H1 (cell line): Measurements from ENCODE around the gene ARHGAP42. TPM values are rescaled to one million over a fixed set of nuclear protein-coding genes. Genes with fewer than 3 reads are reported as not detected.

Experiments
- CTCF ChIA-PET: fragments of 300-600 bp; sonication (Branson Sonifier 250); formaldehyde crosslinking; loops from one replicate; lab custom pipeline; 2021; ENCODE audit not compliant: partially characterized antibody; lab: Charles Lee
- POLR2A ChIA-PET: fragments of 300-600 bp; sonication (Branson Sonifier 250); formaldehyde crosslinking; loops from one replicate; lab custom pipeline; 2021; ENCODE audit warnings: inconsistent platforms; ENCODE audit not compliant: partially characterized antibody; lab: Charles Lee
- DNase-seq, 2 experiments: peaks; one replicate each; pipeline versions ENCODE4 v3.0.0 to v3.0.0-alpha.2; 2010 to 2022; ENCODE audit warnings: low spot score in 2 of 2, low read depth in 1 of 2, mixed read lengths in 1 of 2
- FAIRE-seq: peaks from 2 replicates; lab custom pipeline; 2011; peaks lifted over from hg19 to GRCh38; lab: Jason Lieb, UNC
- H2AFZ ChIP-seq: 2 replicates; pipeline ENCODE4 v1.8.1; 2012; ENCODE audit warnings: low read length, inconsistent platforms
- H2AK5ac ChIP-seq: 2 replicates; pipeline ENCODE4 v1.6.1; 2013; ENCODE audit warnings: low read depth, low read length
- H2BK120ac ChIP-seq: replicated peaks from 2 replicates; pipeline ENCODE3; 2013; ENCODE audit warnings: low read depth, low read length, inconsistent platforms
- H2BK12ac ChIP-seq: 2 replicates; pipeline ENCODE4 v1.6.1; 2013; ENCODE audit warnings: low read depth, low read length
- H2BK15ac ChIP-seq: 2 replicates; pipeline ENCODE4 v1.6.1; 2013; ENCODE audit warnings: low read length
- H2BK20ac ChIP-seq: 2 replicates; pipeline ENCODE4 v1.6.1; 2013; ENCODE audit warnings: low read length
- H2BK5ac ChIP-seq: 2 replicates; pipeline ENCODE4 v1.6.1; 2013; ENCODE audit warnings: low read depth, low read length
- H3K14ac ChIP-seq: 2 replicates; pipeline ENCODE4 v1.6.1; 2013; ENCODE audit warnings: inconsistent platforms; ENCODE audit not compliant: insufficient read length
- H3K18ac ChIP-seq: 2 replicates; pipeline ENCODE4 v1.6.1; 2013; ENCODE audit warnings: low read length; ENCODE audit errors: extremely low read depth
- H3K23ac ChIP-seq: 2 replicates; pipeline ENCODE4 v1.6.1; 2013; ENCODE audit warnings: inconsistent platforms; ENCODE audit not compliant: insufficient read length
- H3K23me2 ChIP-seq: 2 replicates; pipeline ENCODE4 v1.6.1; 2013; ENCODE audit warnings: low read depth, low read length
- H3K27ac ChIP-seq: 2 replicates; pipeline ENCODE4 v1.6.1; 2011; ENCODE audit warnings: low read depth, low read length, inconsistent platforms
- H3K27me3 ChIP-seq, 4 experiments: replicated peaks in 1 of 4; 1 replicate in 1 of 4; 2 replicates in 3 of 4; pipeline versions ENCODE4 v1.6.1 to v1.8.1; 2011 to 2013; ENCODE audit warnings: low read length in 3 of 4, mild to moderate bottlenecking in 3 of 4, inconsistent platforms in 2 of 4, mixed read lengths in 2 of 4, moderate library complexity in 1 of 4; ENCODE audit not compliant: control insufficient read depth in 3 of 4, insufficient read depth in 3 of 4; ENCODE audit errors: extremely low read depth in 1 of 4
- H3K36me3 ChIP-seq, 4 experiments: 2 replicates each; pipeline versions ENCODE4 v1.6.1 to v1.8.1; 2011 to 2013; ENCODE audit warnings: mild to moderate bottlenecking in 4 of 4, low read length in 3 of 4, moderate library complexity in 2 of 4, control low read depth in 1 of 4, inconsistent platforms in 1 of 4; ENCODE audit not compliant: insufficient read depth in 4 of 4, control insufficient read depth in 2 of 4
- H3K4ac ChIP-seq: replicated peaks from 2 replicates; pipeline ENCODE3; 2013; ENCODE audit warnings: low read length, low read depth, mixed read lengths, inconsistent platforms; ENCODE audit not compliant: insufficient read length
- H3K4me1 ChIP-seq, 4 experiments: replicated peaks in 1 of 4; 1 replicate in 1 of 4; 2 replicates in 3 of 4; pipeline versions ENCODE4 v1.6.1 to v1.8.1; 2011 to 2013; ENCODE audit warnings: low read length in 3 of 4, inconsistent platforms in 2 of 4, mixed read lengths in 1 of 4; ENCODE audit not compliant: insufficient read depth in 4 of 4, control insufficient read depth in 3 of 4
- H3K4me2 ChIP-seq, 2 experiments: 2 replicates each; pipeline versions ENCODE4 v1.6.1 to v1.8.1; 2011 to 2013; ENCODE audit warnings: low read depth in 2 of 2, low read length in 2 of 2, control low read depth in 1 of 2, inconsistent platforms in 1 of 2, mild to moderate bottlenecking in 1 of 2; ENCODE audit not compliant: insufficient read depth in 1 of 2
- H3K4me3 ChIP-seq, 4 experiments: fragments of 200-600, 300-600 bp in 1 of 4; sonication (generic), shearing (Covaris generic), sonication (Bioruptor Twin) in 1 of 4; 2 replicates each; pipeline versions ENCODE4 v1.5.1 to v1.8.1; 2011 to 2016; ENCODE audit warnings: low read length in 4 of 4, low read depth in 3 of 4, control low read depth in 2 of 4, inconsistent platforms in 2 of 4, mild to moderate bottlenecking in 2 of 4, mixed read lengths in 1 of 4, moderate library complexity in 1 of 4; ENCODE audit not compliant: insufficient read depth in 2 of 4; ENCODE audit errors: extremely low read depth in 1 of 4
- H3K56ac ChIP-seq: replicated peaks from 2 replicates; pipeline ENCODE3; 2013; ENCODE audit warnings: low read depth, mild to moderate bottlenecking, mixed read lengths, low read length, inconsistent platforms; ENCODE audit not compliant: insufficient read length
- H3K79me1 ChIP-seq: 2 replicates; pipeline ENCODE4 v1.6.1; 2013; ENCODE audit warnings: low read depth, low read length, control low read depth
- H3K79me2 ChIP-seq, 2 experiments: 2 replicates each; pipeline versions ENCODE4 v1.6.1 to v1.8.1; 2012 to 2013; ENCODE audit warnings: low read length in 2 of 2, mild to moderate bottlenecking in 2 of 2, inconsistent platforms in 1 of 2; ENCODE audit not compliant: insufficient read depth in 2 of 2, control insufficient read depth in 1 of 2
- H3K9ac ChIP-seq, 4 experiments: replicated peaks in 1 of 4; 1 replicate in 1 of 4; 2 replicates in 3 of 4; pipeline versions ENCODE4 v1.6.1 to v1.8.1; 2011 to 2013; ENCODE audit warnings: low read depth in 3 of 4, low read length in 3 of 4, control low read depth in 2 of 4, mild to moderate bottlenecking in 2 of 4, moderate library complexity in 2 of 4, inconsistent platforms in 1 of 4; ENCODE audit errors: extremely low read depth in 1 of 4
- H3K9me3 ChIP-seq, 2 experiments: 2 replicates each; pipeline versions ENCODE4 v1.6.1 to v1.8.1; 2012 to 2013; ENCODE audit warnings: mild to moderate bottlenecking in 2 of 2, moderate library complexity in 2 of 2, control low read depth in 1 of 2, inconsistent platforms in 1 of 2, low read depth in 1 of 2, low read length in 1 of 2, mixed read lengths in 1 of 2; ENCODE audit not compliant: insufficient read depth in 2 of 2
- H4K20me1 ChIP-seq, 2 experiments: replicated peaks in 1 of 2; 2 replicates each; pipeline versions ENCODE3 to v1.8.1; 2011 to 2013; ENCODE audit warnings: inconsistent platforms in 2 of 2, low read length in 2 of 2, mild to moderate bottlenecking in 1 of 2; ENCODE audit not compliant: insufficient read depth in 2 of 2, control insufficient read depth in 1 of 2
- H4K5ac ChIP-seq: 2 replicates; pipeline ENCODE4 v1.6.1; 2013; ENCODE audit warnings: low read length, low read depth, mixed read lengths, inconsistent platforms; ENCODE audit not compliant: insufficient read length
- H4K8ac ChIP-seq: 2 replicates; pipeline ENCODE4 v1.8.0; 2013; ENCODE audit warnings: mild to moderate bottlenecking, moderate library complexity, low read length, inconsistent platforms; ENCODE audit not compliant: insufficient read depth; ENCODE audit errors: extremely low read depth
- H4K91ac ChIP-seq: replicated peaks from 2 replicates; pipeline ENCODE3; 2013; ENCODE audit warnings: low read length, mixed read lengths, inconsistent platforms; ENCODE audit not compliant: insufficient read length
- BACH1 ChIP-seq: IDR thresholded peaks from 2 replicates; pipeline ENCODE4 v1.6.1; 2012; ENCODE audit warnings: low read length, improper control_type of control experiment
- BRCA1 ChIP-seq: IDR thresholded peaks from 2 replicates; pipeline ENCODE4 v1.6.1; 2012; ENCODE audit warnings: low read depth, low read length, improper control_type of control experiment
- CBX5 ChIP-seq: fragments of 300-800, 300-1000 bp; sonication (generic); IDR thresholded peaks from 2 replicates; pipeline ENCODE4 v1.7.1; 2016; ENCODE audit warnings: antibody characterized with exemption, low read length, low read depth
- FOSL1 ChIP-seq: IDR thresholded peaks from 2 replicates; pipeline ENCODE4 v1.6.1; 2011; ENCODE audit warnings: mild to moderate bottlenecking, low read depth, low read length, moderate library complexity; ENCODE audit not compliant: insufficient read depth
- HDAC6 ChIP-seq: IDR thresholded peaks from one replicate; pipeline ENCODE4 v1.7.1; 2012; ENCODE audit warnings: low read depth, mild to moderate bottlenecking, inconsistent platforms, low read length, moderate library complexity
- MAFK ChIP-seq: IDR thresholded peaks from 2 replicates; pipeline ENCODE4 v1.6.1; 2012; ENCODE audit warnings: low read depth, mild to moderate bottlenecking, improper control_type of control experiment, low read length
- MAX ChIP-seq: IDR thresholded peaks from 2 replicates; pipeline ENCODE4 v1.6.1; 2012; ENCODE audit warnings: inconsistent platforms
- PHF8 ChIP-seq: fragments of 200-600 bp; sonication (generic); conservative IDR thresholded peaks from 2 replicates; pipeline ENCODE4 v1.7.1; 2012; ENCODE audit warnings: low read depth, mild to moderate bottlenecking, inconsistent platforms, low read length, moderate library complexity
- RNF2 ChIP-seq: fragments of 200-900, 300-1000 bp; sonication (generic); IDR thresholded peaks from 2 replicates; pipeline ENCODE4 v1.7.1; 2016; ENCODE audit warnings: borderline replicate concordance, low read depth, mild to moderate bottlenecking, antibody characterized with exemption, low read length; ENCODE audit not compliant: poor library complexity, severe bottlenecking; ENCODE audit errors: missing control alignments
- SIRT6 ChIP-seq: IDR thresholded peaks from one replicate; pipeline ENCODE4 v1.7.1; 2012; ENCODE audit warnings: low read length, inconsistent platforms
- SP1 ChIP-seq: IDR thresholded peaks from 2 replicates; pipeline ENCODE4 v1.6.1; 2011; ENCODE audit warnings: low read depth, low read length
- WGBS, 2 experiments: shearing (Covaris generic) in 1 of 2; methylation state at CpG; one replicate each; pipeline versions ENCODE4 v1.1.6 to v1.1.7; 2013 to 2015; ENCODE audit warnings: low lambda C conversion rate in 2 of 2, mixed read lengths in 2 of 2, inconsistent platforms in 1 of 2, low coverage in 1 of 2, missing lambda C conversion rate in 1 of 2; ENCODE audit not compliant: insufficient replicate concordance in 2 of 2, insufficient coverage in 1 of 2, insufficient read length in 1 of 2; ENCODE audit errors: extremely low coverage in 1 of 2, missing lambda C conversion rate in 1 of 2; 5-methylcytosine and 5-hydroxymethylcytosine counted together
- polyA plus RNA-seq, 7 experiments: library from polyadenylated mRNA; depleted of rRNA in 3 of 7; stranded (reverse) in 5 of 7; unstranded in 2 of 7; fragments of >200 nt in 5 of 7; fragments of 200-250 nt in 2 of 7; gene quantifications; 1 replicate in 5 of 7; 2 replicates in 1 of 7; 4 replicates in 1 of 7; pipeline versions ENCODE4 v1.2.1 to v1.2.3, GENCODE V29; 2011 to 2013; ENCODE audit warnings: missing spikeins in 2 of 7, mixed read lengths in 2 of 7
- total RNA-seq: library from RNA; stranded (reverse); fragmentation: NEBNext Ultra II Directional; extraction: Animal tissue kit (Norgen Biotek cat#: 25700); gene quantifications from 2 replicates; pipeline ENCODE4 v1.2.1, GENCODE V29; 2021
- TF ChIP-seq, protein P1 (sequence below): IDR thresholded peaks from 2 replicates; pipeline ENCODE4 v1.6.1; 2012; ENCODE audit warnings: low read length, inconsistent platforms

The ARHGAP42 gene
- total and polyA plus RNA-seq, 2 of the 8 experiments (the other 6 are each of a cell fraction or from before 2014, with no cell fraction given), result 22.2 to 33.5 TPM

- H3K4me2 ChIP-seq, result no peak overlapping the region
- H4K91ac ChIP-seq, result no peak overlapping the region
- H3K4me1 ChIP-seq, result peaks cover 0 to 5% (median 3%) of the 10 kb centered on the region in 4 experiments; a peak in 2 of 7 replicates
- no peak overlapping the region for H2BK20ac ChIP-seq
- ChIA-PET POLR2A (interaction anchor here (2.0 kb wide), 1 partner anchor 10 kb away, joined by 7 read pairs; no protein-coding TSS in a partner anchor), CTCF (interaction anchor here (1.0 to 2.6 kb wide), 3 partner anchors 44 to 90 kb away, joined by 3 to 10 read pairs (median 3); no protein-coding TSS in a partner anchor)
- H2BK15ac ChIP-seq, result no peak overlapping the region
- H3K36me3 ChIP-seq, result peaks cover 0 to 7% (median 3%) of the 10 kb centered on the region in 4 experiments; a peak in 3 of 8 replicates
- no peak overlapping the region for H3K27ac ChIP-seq
- no peaks in the 10 kb centered on the region; the same call in 1 of the 2 replicates for H3K23me2 ChIP-seq
- H2BK120ac ChIP-seq, result no peak overlapping the region
- peaks cover 0 to under 1% of the 10 kb centered on the region in 2 experiments; a peak in 1 of 4 replicates for H3K79me2 ChIP-seq
- H4K5ac ChIP-seq, result no peak overlapping the region
- no peak overlapping the region for H4K8ac ChIP-seq
- no peaks in the 10 kb centered on the region for H3K9me3 ChIP-seq
- 83% methylated on average over 7 of the region's 7 CpGs; no CpG with 5 or more reads in 1 of the 2 experiments for WGBS, 2 experiments
- H3K27me3 ChIP-seq, result no peaks in the 10 kb centered on the region
- H2BK5ac ChIP-seq, result no peak overlapping the region
- no peak overlapping the region for H3K4ac ChIP-seq
- no peak overlapping the region for H3K9ac ChIP-seq
- FAIRE-seq (no peak), DNase-seq (no peak)
- no peaks in the 10 kb centered on the region for H4K20me1 ChIP-seq
- no peak overlapping the region for H2AK5ac ChIP-seq
- no peak overlapping the region for H3K18ac ChIP-seq
- no peak overlapping the region for H3K56ac ChIP-seq
- H3K23ac ChIP-seq, result no peak overlapping the region
- no peak overlapping the region for H3K4me3 ChIP-seq
- H2BK12ac ChIP-seq, result no peak overlapping the region
- H3K14ac ChIP-seq, result no peak overlapping the region
- H2AFZ ChIP-seq, result no peak overlapping the region
- no peaks in the 10 kb centered on the region for H3K79me1 ChIP-seq
- TF ChIP-seq BACH1 (no peak), FOSL1 (no peak), MAFK (no peak), SIRT6 (no peak), BRCA1 (no peak), SP1 (no peak), CBX5 (no peak), MAX (no peak), RNF2 (no peak), PHF8 (no peak), HDAC6 (no peak)
- TF ChIP-seq, protein P1, sequence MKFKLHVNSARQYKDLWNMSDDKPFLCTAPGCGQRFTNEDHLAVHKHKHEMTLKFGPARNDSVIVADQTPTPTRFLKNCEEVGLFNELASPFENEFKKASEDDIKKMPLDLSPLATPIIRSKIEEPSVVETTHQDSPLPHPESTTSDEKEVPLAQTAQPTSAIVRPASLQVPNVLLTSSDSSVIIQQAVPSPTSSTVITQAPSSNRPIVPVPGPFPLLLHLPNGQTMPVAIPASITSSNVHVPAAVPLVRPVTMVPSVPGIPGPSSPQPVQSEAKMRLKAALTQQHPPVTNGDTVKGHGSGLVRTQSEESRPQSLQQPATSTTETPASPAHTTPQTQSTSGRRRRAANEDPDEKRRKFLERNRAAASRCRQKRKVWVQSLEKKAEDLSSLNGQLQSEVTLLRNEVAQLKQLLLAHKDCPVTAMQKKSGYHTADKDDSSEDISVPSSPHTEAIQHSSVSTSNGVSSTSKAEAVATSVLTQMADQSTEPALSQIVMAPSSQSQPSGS, result no peak
Observed at GRCh38 chr11:100774132-100774531, 87.0 kb downstream of the ARHGAP42 start.
